Liver (tissue), 9 donors: Measurements from ENCODE around the gene MBNL3. TPM values are rescaled to one million over a fixed set of nuclear protein-coding genes. Genes with fewer than 3 reads are reported as not detected.

Source experiments
- DNase-seq: peaks from one replicate; pipeline ENCODE4 v3.0.0-alpha.2; 2017; ENCODE audit warnings: low spot score
- H3K27ac ChIP-seq, 2 donors: one replicate each; pipeline ENCODE4 v1.7.0; 2013; ENCODE audit warnings: inconsistent platforms in 2 of 2, low read length in 2 of 2, control low read depth in 1 of 2, low read depth in 1 of 2, mild to moderate bottlenecking in 1 of 2
- H3K27me3 ChIP-seq, 4 donors: one replicate each; pipeline versions ENCODE4 v1.6.1 to v1.7.0; 2013; ENCODE audit warnings: low read length in 3 of 4, inconsistent platforms in 1 of 4, mild to moderate bottlenecking in 1 of 4, moderate library complexity in 1 of 4; ENCODE audit not compliant: control insufficient read depth in 4 of 4, insufficient read depth in 4 of 4
- H3K36me3 ChIP-seq, 4 donors: one replicate each; pipeline versions ENCODE4 v1.6.1 to v1.7.0; 2013; ENCODE audit warnings: low read length in 3 of 4, mild to moderate bottlenecking in 3 of 4, low read depth in 1 of 4, moderate library complexity in 1 of 4; ENCODE audit not compliant: control insufficient read depth in 4 of 4, insufficient read depth in 3 of 4
- H3K4me1 ChIP-seq, 4 donors: one replicate each; pipeline versions ENCODE4 v1.6.1 to v1.7.0; 2013; ENCODE audit warnings: low read length in 3 of 4, mild to moderate bottlenecking in 3 of 4, moderate library complexity in 1 of 4; ENCODE audit not compliant: control insufficient read depth in 4 of 4, insufficient read depth in 4 of 4
- H3K4me3 ChIP-seq, 3 donors: one replicate each; pipeline versions ENCODE4 v1.6.1 to v1.7.0; 2013; ENCODE audit warnings: low read length in 3 of 3, control low read depth in 1 of 3, low read depth in 1 of 3, mild to moderate bottlenecking in 1 of 3
- H3K9ac ChIP-seq, 2 donors: one replicate each; pipeline ENCODE4 v1.7.0; 2013; ENCODE audit warnings: low read length in 2 of 2, mild to moderate bottlenecking in 2 of 2, moderate library complexity in 2 of 2, control low read depth in 1 of 2, low read depth in 1 of 2
- H3K9me3 ChIP-seq, 4 donors: one replicate each; pipeline versions ENCODE4 v1.6.1 to v1.7.0; 2013; ENCODE audit warnings: low read length in 3 of 4; ENCODE audit not compliant: control insufficient read depth in 4 of 4
- ATF3 ChIP-seq: IDR thresholded peaks from 2 replicates; pipeline ENCODE4 v1.6.1; 2016; ENCODE audit warnings: antibody characterized with exemption
- FOXA1 ChIP-seq: IDR thresholded peaks from 2 replicates; pipeline ENCODE4 v1.6.1; 2016; ENCODE audit warnings: antibody characterized with exemption
- GABPA ChIP-seq, 2 donors: IDR thresholded peaks in 1 of 2; conservative IDR thresholded peaks in 1 of 2; 2 replicates each; pipeline ENCODE4 v1.6.1; 2016; ENCODE audit warnings: antibody characterized with exemption in 2 of 2, mild to moderate bottlenecking in 1 of 2, moderate library complexity in 1 of 2
- HNF4A ChIP-seq, 2 donors: conservative IDR thresholded peaks; 2 replicates each; pipeline ENCODE4 v1.6.1; 2016; ENCODE audit warnings: antibody characterized with exemption in 2 of 2, mild to moderate bottlenecking in 2 of 2
- HNF4G ChIP-seq: IDR thresholded peaks from 2 replicates; pipeline ENCODE4 v1.6.1; 2016; ENCODE audit warnings: antibody characterized with exemption
- JUND ChIP-seq, 2 donors: IDR thresholded peaks; 2 replicates each; pipeline ENCODE4 v1.6.1; 2016; ENCODE audit warnings: antibody characterized with exemption in 2 of 2
- MAX ChIP-seq: IDR thresholded peaks from 2 replicates; pipeline ENCODE4 v1.6.1; 2016; ENCODE audit warnings: antibody characterized with exemption
- RXRA ChIP-seq, 2 donors: IDR thresholded peaks; 2 replicates each; pipeline ENCODE4 v1.6.1; 2017 to 2018; ENCODE audit warnings: antibody characterized with exemption in 2 of 2, mild to moderate bottlenecking in 1 of 2
- SP1 ChIP-seq: IDR thresholded peaks from 2 replicates; pipeline ENCODE4 v1.6.1; 2018; ENCODE audit warnings: antibody characterized with exemption, mild to moderate bottlenecking
- TAF1 ChIP-seq: conservative IDR thresholded peaks from 2 replicates; pipeline ENCODE4 v1.6.1; 2016; ENCODE audit warnings: antibody characterized with exemption, mild to moderate bottlenecking
- YY1 ChIP-seq: IDR thresholded peaks from 2 replicates; pipeline ENCODE4 v1.6.1; 2016; ENCODE audit warnings: antibody characterized with exemption, mild to moderate bottlenecking
- ZBTB33 ChIP-seq: IDR thresholded peaks from 2 replicates; pipeline ENCODE4 v1.6.1; 2016; ENCODE audit warnings: antibody characterized with exemption
- WGBS: extraction: QIAGEN DNeasy Blood & Tissue Kit; methylation state at CpG from one replicate; pipeline ENCODE4 v1.1.7; 2013; 5-methylcytosine and 5-hydroxymethylcytosine counted together
- polyA plus RNA-seq, 2 donors: library from polyadenylated mRNA; stranded (reverse) in 1 of 2; unstranded in 1 of 2; fragments of 200-250 nt in 1 of 2; fragments of >200 nt in 1 of 2; fragmentation: Nextera tagmentation in 1 of 2; extraction: Ambion mirVana in 1 of 2; gene quantifications; one replicate each; pipeline versions ENCODE4 v1.2.1 to v1.2.3, GENCODE V29; 2013 to 2015
- total RNA-seq, 2 donors: library from RNA; depleted of rRNA; stranded (reverse); fragments of >200 nt; gene quantifications; one replicate each; pipeline ENCODE4 v1.2.3, GENCODE V29; 2014
- donor health status: healthy.
- donor health status: healthy.
- donor health status: healthy.
- donor health status: healthy.
- donor health status: healthy.

Gene MBNL3
- total RNA-seq (100 to 1,000 TPM; 104 to 149 TPM), polyA plus RNA-seq (10 to 100 TPM; 20.6 to 60.3 TPM)

GRCh38 chrX:132488819-132489577 lies at the start of gene MBNL3:
Gene MBNL3 (minus strand): TSS chrX:132489038. CDS start chrX:132439611, 49,427 bp downstream.
- no peaks in the 10 kb centered on the region for H3K9me3 ChIP-seq
- H3K4me1 ChIP-seq: peaks cover 2 to 28% (median 16%) of the 10 kb centered on the region in 4 donors
- H3K4me3 ChIP-seq: peak within 1 kb of the TSS; percentile 45 to 76 (median 75)
- peak; percentile 86 for TF ChIP-seq YY1
- TF ChIP-seq MAX: peak; percentile 11
- peak; percentile 17 for TF ChIP-seq TAF1
- TF ChIP-seq ZBTB33: no peak
- no peaks in the 10 kb centered on the region for H3K27me3 ChIP-seq
- peak within 1 kb of the TSS; percentile 81 to 84 for H3K27ac ChIP-seq
- DNase-seq: peak; percentile 71
- H3K9ac ChIP-seq: peak within 1 kb of the TSS; percentile 55 to 59
- under 1% methylated on average over 59 of the region's 59 CpGs for WGBS
- no peaks in the 10 kb centered on the region for H3K36me3 ChIP-seq

DNA sequence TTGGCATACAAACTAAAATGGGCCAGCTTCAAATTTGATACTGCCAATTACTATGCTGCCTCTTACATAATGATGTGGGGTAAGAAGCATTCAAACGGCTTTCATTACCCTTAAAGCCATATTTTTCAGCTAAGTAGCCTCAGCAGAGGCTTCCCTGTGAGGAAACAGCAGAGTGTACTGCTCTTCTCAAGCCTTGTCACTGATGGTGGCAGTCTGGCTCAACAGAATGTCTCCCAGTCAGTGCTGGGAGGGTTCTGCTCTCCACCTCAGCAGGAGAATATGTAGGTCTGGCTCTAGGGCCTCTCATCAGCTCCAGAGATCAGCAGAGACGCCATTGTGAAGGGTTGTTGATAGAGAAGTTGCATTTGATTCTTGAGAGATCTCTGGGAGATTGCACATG lies 44.6 kb upstream of the MBNL3 start:
- no peak for DNase-seq
- H3K27me3 ChIP-seq: no peaks in the 10 kb centered on the region
- no peak overlapping the region for H3K27ac ChIP-seq
- no peak overlapping the region for H3K4me3 ChIP-seq
- no peaks in the 10 kb centered on the region for H3K36me3 ChIP-seq
- WGBS: 88% methylated on average over 2 of the region's 2 CpGs
- TF ChIP-seq JUND (IDR thresholded peaks at IDR 0.05): no peak
- no peak for TF ChIP-seq MAX
- TF ChIP-seq FOXA1: no peak
- TF ChIP-seq ATF3: no peak
- no peak for TF ChIP-seq ZBTB33
- no peak for TF ChIP-seq HNF4A (conservative IDR thresholded peaks at IDR 0.05)
- TF ChIP-seq HNF4G: no peak
- TF ChIP-seq GABPA (IDR thresholded peaks at IDR 0.05 in 1 of 2, conservative IDR thresholded peaks at IDR 0.05 in 1 of 2): no peak
- H3K9ac ChIP-seq: no peak overlapping the region
- peaks cover 0 to 3% (median 0%) of the 10 kb centered on the region in 4 donors for H3K4me1 ChIP-seq
- H3K9me3 ChIP-seq: no peaks in the 10 kb centered on the region

DNA sequence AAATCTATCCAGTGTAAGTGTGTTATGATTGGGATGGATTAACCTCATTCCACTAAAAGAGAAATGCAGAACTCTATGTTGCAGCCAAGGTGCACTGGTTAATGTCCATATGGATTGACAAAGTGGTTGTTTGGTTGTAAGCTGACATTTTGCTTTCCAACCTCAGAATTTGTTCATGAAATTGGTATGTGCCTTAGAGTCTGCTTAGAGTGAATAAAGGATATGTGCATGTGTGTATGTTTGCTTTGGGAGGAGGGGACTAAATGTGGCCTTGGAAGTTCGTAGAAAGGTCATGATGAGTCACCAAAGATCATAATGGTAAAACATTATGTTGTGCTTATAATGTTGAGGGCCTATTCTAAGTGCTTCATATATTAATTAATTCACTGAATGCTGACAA lies 44.1 kb upstream of the MBNL3 start:
- 20% methylated on average over 1 of the region's 1 CpG for WGBS

More for the DNA sequence above, 44.1 kb upstream of the MBNL3 start:
- TF ChIP-seq RXRA (IDR thresholded peaks at IDR 0.05) (peak; percentile 30 to 48), JUND (IDR thresholded peaks at IDR 0.05) (peak; percentile 39 to 61), HNF4A (conservative IDR thresholded peaks at IDR 0.05) (no peak), SP1 (peak; percentile 26), ZBTB33 (no peak)
- Histone ChIP-seq H3K4me1 (peaks cover 0 to 3% (median 0%) of the 10 kb centered on the region in 4 donors), H3K9me3 (no peaks in the 10 kb centered on the region), H3K9ac (no peak overlapping the region), H3K27me3 (no peaks in the 10 kb centered on the region), H3K27ac (no peak overlapping the region), H3K4me3 (no peak overlapping the region), H3K36me3 (no peaks in the 10 kb centered on the region)
- no peak for DNase-seq
